ENCODE measurements around the gene MIPOL1.
"Not testable (repeated sequence)": the region's sequence is repeated elsewhere in the genome, so short reads cannot be mapped to it uniquely, and the experiment has no call there.

Gene MIPOL1

DNA sequence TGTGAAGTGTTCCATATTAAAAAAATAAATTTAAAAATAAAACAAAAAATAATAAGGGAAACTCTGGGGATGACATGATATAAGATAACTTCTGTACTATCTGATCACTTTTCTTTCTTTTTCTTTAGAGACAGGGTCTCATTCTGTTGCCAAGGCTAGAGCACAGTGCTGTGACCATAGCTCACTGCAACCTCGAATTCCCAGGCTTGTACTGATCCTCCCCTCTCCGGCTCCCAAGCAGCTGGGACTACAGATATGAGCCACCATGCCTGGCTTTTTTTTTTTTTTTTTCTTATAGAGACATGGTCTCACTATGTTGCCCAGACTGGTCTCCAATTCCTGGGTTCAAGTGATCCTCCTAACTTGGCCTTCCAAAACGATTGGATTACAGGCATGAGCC is 10.4 kb upstream of the MIPOL1 start:
- DNase-seq (ENCODE audit: low spot score): no peak

- DNase-seq (ENCODE audit: low spot score): not testable (repeated sequence)
These were observed 9.7 kb upstream of the MIPOL1 start for GRCh38 chr14:37187840-37188577.

DNA sequence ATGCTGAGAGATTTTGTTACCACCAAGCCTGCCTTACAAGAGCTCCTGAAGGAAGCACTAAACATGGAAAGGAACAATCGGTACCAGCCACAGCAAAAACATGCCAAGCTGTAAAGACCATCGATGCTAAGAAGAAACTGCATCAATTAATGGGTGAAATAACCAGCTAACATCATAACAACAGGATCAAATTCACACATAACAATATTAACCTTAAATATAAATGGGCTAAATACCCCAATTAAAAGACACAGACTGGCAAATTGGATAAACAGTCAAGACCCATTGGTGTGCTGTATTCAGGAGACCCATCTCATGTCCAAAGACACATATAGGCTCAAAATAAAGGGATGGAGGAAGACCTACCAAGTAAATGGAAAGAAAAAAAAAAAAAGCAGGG is 8.0 kb upstream of the MIPOL1 start:
- not testable (repeated sequence) for DNase-seq (ENCODE audit: low spot score)

- no peak for DNase-seq (ENCODE audit: low spot score)
These were observed 3.0 kb upstream of the MIPOL1 start for GRCh38 chr14:37194698-37195097.

GRCh38 chr14:37195327-37195726 is 2.4 kb upstream of the MIPOL1 start:
- DNase-seq (ENCODE audit: low spot score): no peak

GRCh38 chr14:37196604-37197420 is 925 bp upstream of the MIPOL1 start:
- no peak for DNase-seq (ENCODE audit: low spot score)

DNA sequence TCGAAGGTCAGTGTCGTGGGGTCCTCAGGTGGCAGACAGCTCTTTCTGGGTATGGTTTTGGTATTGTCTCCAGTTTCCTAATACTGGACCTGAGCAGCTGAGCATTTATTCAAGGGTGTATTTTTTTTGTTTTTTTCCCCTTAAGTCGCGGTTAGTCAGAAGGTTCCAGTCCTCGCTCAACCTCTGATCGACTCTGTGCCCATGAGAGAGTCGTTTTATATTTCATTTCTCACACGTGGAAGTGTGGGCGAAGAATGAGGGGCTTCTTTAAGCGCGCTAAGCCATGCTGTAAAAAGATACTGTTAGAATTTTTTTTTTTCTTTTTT is 499 bp downstream of the MIPOL1 start:
- DNase-seq (ENCODE audit: low spot score): no peak

GRCh38 chr14:37198907-37199306 is 1.2 kb downstream of the MIPOL1 start:
- DNase-seq (ENCODE audit: low spot score): no peak

DNA sequence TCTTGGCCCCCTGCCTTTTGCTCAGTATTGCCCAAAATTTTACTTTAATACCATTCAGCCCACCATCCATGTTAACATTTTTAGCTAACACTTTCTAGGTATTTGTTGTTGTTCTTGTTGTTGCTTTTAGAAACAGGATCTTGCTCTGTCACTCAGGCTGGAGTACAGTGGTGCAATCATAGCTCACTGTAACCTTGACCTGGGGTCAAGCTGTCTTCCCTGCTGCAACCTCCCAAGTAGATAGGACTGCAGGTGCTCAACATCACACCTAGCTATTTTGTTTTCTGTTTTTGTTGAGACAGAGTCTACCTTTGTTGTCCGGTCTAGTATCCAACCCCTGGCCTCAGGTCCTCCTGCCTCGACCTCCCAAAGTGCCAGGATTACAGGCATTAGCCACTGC is 4.0 kb downstream of the MIPOL1 start:
- no peak for DNase-seq (ENCODE audit: low spot score)

GRCh38 chr14:37202265-37202664 is 4.5 kb downstream of the MIPOL1 start:
- DNase-seq (ENCODE audit: low spot score): no peak

- no peak for DNase-seq (ENCODE audit: low spot score)
These were observed 5.1 kb downstream of the MIPOL1 start for GRCh38 chr14:37202812-37203211.

DNA sequence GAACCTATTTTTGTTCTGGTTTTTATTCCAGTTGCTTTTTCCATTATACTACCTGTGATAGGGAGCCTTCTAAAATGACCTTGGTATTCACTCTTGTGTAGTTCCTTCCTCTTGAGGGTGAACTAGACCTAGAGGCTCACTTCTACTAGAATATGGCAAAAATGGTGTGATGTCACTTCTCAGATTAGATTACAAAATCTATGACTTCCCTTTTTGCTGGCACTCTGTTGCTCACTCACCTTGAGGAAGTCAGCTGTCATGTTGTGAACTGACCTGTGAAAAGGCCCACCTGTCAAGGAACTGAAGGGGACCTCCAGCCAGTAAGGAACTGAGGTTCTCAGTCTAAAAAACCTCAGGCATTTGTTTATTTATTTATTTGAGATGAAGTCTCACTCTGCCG is 5.7 kb downstream of the MIPOL1 start:
- no peak for DNase-seq (ENCODE audit: low spot score)

DNA sequence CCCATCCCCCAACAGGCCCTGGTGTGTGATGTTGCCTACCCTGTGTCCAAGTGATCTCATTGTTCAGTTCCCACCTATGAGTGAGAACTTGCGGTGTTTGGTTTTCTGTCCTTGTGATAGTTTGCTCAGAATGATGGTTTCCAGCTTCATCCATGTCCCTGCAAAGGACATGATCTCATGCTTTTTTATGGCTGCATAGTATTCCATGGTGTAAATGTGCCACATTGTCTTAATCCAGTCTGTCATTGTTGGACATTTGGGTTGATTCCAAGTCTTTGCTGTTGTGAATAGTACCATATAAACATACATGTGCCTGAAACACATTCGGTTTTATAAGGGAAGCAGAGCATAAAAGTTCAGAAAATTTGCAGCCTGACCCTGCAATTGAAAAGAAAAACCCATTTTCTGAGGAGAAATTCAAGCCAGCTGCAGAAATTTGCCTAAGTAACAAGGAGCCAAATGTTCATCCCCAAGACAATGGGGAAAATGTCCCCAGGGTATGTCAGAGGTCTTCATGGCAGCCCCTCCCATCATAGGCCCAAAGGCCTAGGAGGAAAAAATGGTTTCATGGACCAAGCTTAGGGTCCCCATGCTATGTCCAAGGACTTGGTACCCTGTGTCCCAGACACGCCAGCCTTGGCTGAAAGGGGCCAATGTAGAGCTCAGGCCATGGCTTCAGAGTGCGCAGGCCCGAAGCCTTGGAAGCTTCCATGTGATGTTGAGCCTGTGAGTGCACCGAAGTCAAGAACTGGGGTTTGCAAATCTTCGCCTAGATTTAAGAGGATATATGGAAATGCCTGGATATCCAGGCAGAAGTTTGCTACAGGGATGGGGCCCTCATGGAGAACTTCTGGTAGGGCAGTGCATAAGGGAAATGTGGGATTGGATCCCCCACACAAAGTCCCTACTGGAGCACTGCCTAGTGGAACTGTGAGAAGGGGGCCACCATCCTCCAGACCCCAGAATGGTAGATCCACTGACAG is 8.2 kb downstream of the MIPOL1 start:
- not testable (repeated sequence) for DNase-seq (ENCODE audit: low spot score)

GRCh38 chr14:37209617-37210016 is 11.9 kb downstream of the MIPOL1 start:
- not testable (repeated sequence) for DNase-seq (ENCODE audit: low spot score)

DNA sequence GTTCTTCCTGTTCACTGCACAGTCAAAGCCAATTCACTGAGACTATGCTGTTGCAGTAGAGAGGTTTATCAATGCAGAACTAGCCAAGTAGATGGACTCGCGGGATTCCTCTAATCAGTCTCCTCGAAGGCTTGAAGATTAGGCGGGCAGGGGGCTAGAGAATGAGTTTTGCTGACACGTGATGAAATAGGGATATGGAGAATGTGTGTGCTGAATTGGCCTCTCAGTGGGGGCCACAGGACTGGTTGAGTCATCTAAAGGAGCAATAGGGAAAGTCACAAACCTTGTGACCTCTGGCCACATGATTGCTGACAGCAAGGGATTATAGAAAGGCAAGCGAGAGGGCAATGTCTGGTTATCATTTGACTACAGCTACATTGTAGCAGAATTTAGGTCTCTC is 12.7 kb downstream of the MIPOL1 start:
- DNase-seq (ENCODE audit: low spot score): no peak

GRCh38 chr14:37213016-37213415 is 15.3 kb downstream of the MIPOL1 start:
- no peak for DNase-seq (ENCODE audit: low spot score)

- no peak for DNase-seq (ENCODE audit: low spot score)
These were observed 17.6 kb downstream of the MIPOL1 start for GRCh38 chr14:37215345-37215744.

GRCh38 chr14:37221073-37221472 is 23.3 kb downstream of the MIPOL1 start:
- DNase-seq (ENCODE audit: low spot score): no peak

GRCh38 chr14:37223947-37224474 is 26.3 kb downstream of the MIPOL1 start:
- no peak for DNase-seq (ENCODE audit: low spot score)

DNA sequence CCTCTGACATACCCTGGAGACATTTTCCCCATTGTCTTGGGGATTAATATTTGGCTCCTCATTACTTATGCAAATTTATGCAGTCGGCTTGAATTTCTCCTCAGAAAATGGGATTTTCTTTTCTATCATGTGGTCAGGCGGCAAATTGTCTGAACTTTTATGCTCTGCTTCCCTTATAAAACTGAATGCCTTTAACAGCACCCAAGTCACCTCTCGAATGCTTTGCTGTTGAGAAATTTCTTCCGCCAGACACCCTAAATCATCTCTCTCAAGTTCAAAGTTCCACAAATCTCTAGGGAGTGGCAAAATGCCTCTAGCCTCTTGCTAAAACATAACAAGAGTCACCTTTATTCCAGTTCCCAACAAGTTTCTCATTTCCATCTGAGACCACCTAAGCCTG is 27.9 kb downstream of the MIPOL1 start:
- not testable (repeated sequence) for DNase-seq (ENCODE audit: low spot score)

GRCh38 chr14:37230551-37231194 is 32.9 kb downstream of the MIPOL1 start:
- DNase-seq (ENCODE audit: low spot score): peak; percentile 68

Measured in AG20443 (cell line).